HepG2 (cell line): Measurements from ENCODE around the gene BBOF1. TPM values are rescaled to one million over a fixed set of nuclear protein-coding genes. Genes with fewer than 3 reads are reported as not detected.

Experiments
- ATAC-seq: fragments of 200-7000 bp; cut with Tn5 transposase; 3 replicates; pipeline ENCODE4 v1.9.1; 2020; ENCODE audit warnings: mild to moderate bottlenecking, moderate library complexity
- BruUV-seq: library from RNA; stranded (reverse); fragments of 400-500 nt; replicated peaks from 2 replicates; lab custom pipeline; 2021; lab: Mats Ljungman, UMichigan
- CTCF ChIA-PET: fragments of 300-600 bp; formaldehyde crosslinking; extraction: SDS; loops from one replicate; lab custom pipeline; 2021; ENCODE audit warnings: low total read pairs, inconsistent platforms, low intra/inter-chr PET ratio; lab: Yijun Ruan, JAX
- POLR2A ChIA-PET: fragments of 350-600 bp; sonication (Branson Sonifier 250); formaldehyde crosslinking; loops from one replicate; lab custom pipeline; 2020; ENCODE audit warnings: antibody characterized with exemption, inconsistent platforms; lab: Yijun Ruan, JAX
- DNase-seq: peaks from one replicate; pipeline ENCODE4 v3.0.0-alpha.2; 2015; ENCODE audit warnings: low spot score
- FAIRE-seq: peaks from 3 replicates; lab custom pipeline; 2011; peaks lifted over from hg19 to GRCh38; lab: Jason Lieb, UNC
- H2AFZ ChIP-seq: one replicate; pipeline ENCODE4 v1.6.1; 2011; ENCODE audit warnings: low read length, inconsistent platforms
- H3K27ac ChIP-seq: fragments of 300-600 bp; 3 replicates; pipeline ENCODE4 v1.8.0; 2011; ENCODE audit warnings: mixed run types, mild to moderate bottlenecking, mixed read lengths, low read length, inconsistent platforms; ENCODE audit not compliant: insufficient read depth; ENCODE audit errors: extremely low read length
- H3K27me3 ChIP-seq, 2 experiments: fragments of 200-600 bp in 1 of 2; 2 replicates in 1 of 2; 3 replicates in 1 of 2; pipeline versions ENCODE4 v1.6.0 to v1.8.0; 2011; ENCODE audit warnings: low read length in 2 of 2, mild to moderate bottlenecking in 2 of 2, moderate library complexity in 2 of 2, inconsistent platforms in 1 of 2; ENCODE audit not compliant: insufficient read depth in 2 of 2, control insufficient read depth in 1 of 2
- H3K36me3 ChIP-seq, 2 experiments: fragments of 200-600 bp in 1 of 2; replicated peaks in 1 of 2; 2 replicates in 1 of 2; 3 replicates in 1 of 2; pipeline versions ENCODE4 v1.5.1 to v1.8.0; 2011; ENCODE audit warnings: low read length in 2 of 2, inconsistent platforms in 1 of 2; ENCODE audit not compliant: insufficient read depth in 2 of 2, control insufficient read depth in 1 of 2
- H3K4me1 ChIP-seq: 2 replicates; pipeline ENCODE4 v1.5.1; 2012; ENCODE audit warnings: low read length, inconsistent platforms; ENCODE audit not compliant: insufficient read depth
- H3K4me2 ChIP-seq: 2 replicates; pipeline ENCODE4 v1.6.0; 2011; ENCODE audit warnings: low read depth, low read length, inconsistent platforms
- H3K4me3 ChIP-seq, 3 experiments: fragments of 200-600 bp in 1 of 3; sonication (generic), shearing (Covaris generic) in 1 of 3; replicated peaks in 1 of 3; 2 replicates each; pipeline ENCODE4 v1.5.1; 2011 to 2016; ENCODE audit warnings: low read length in 3 of 3, inconsistent platforms in 2 of 3, low read depth in 2 of 3, mild to moderate bottlenecking in 2 of 3, control low read depth in 1 of 3, mixed read lengths in 1 of 3; ENCODE audit not compliant: insufficient read depth in 1 of 3
- H3K79me2 ChIP-seq: one replicate; pipeline ENCODE4 v1.6.1; 2011; ENCODE audit warnings: low read length, inconsistent platforms; ENCODE audit not compliant: insufficient read depth
- H3K9ac ChIP-seq: 2 replicates; pipeline ENCODE4 v1.6.0; 2011; ENCODE audit warnings: mild to moderate bottlenecking, low read depth, low read length, inconsistent platforms; ENCODE audit not compliant: insufficient read depth
- H3K9me3 ChIP-seq: 2 replicates; pipeline ENCODE4 v1.5.1; 2012; ENCODE audit warnings: mild to moderate bottlenecking, low read length
- H4K20me1 ChIP-seq: 2 replicates; pipeline ENCODE4 v1.6.0; 2011; ENCODE audit warnings: inconsistent platforms, mild to moderate bottlenecking, low read length, moderate library complexity; ENCODE audit not compliant: insufficient read depth
- AKAP8 ChIP-seq: sonication (generic); formaldehyde crosslinking; IDR thresholded peaks from 2 replicates; pipeline ENCODE4 v1.5.1; 2020; ENCODE audit warnings: mild to moderate bottlenecking, missing genetic modification reagents
- HIC2 ChIP-seq: sonication (generic); formaldehyde crosslinking; IDR thresholded peaks from 2 replicates; pipeline ENCODE4 v1.9.0; 2022; ENCODE audit warnings: low read depth, missing genetic modification reagents
- HNF4G ChIP-seq, 2 experiments: sonication (generic) in 1 of 2; formaldehyde crosslinking in 1 of 2; IDR thresholded peaks; 2 replicates each; pipeline versions ENCODE4 v1.4.0 to v1.6.1; 2011 to 2020; ENCODE audit warnings: borderline replicate concordance in 2 of 2, low read depth in 2 of 2, mild to moderate bottlenecking in 2 of 2, low read length in 1 of 2, missing genetic modification reagents in 1 of 2, moderate library complexity in 1 of 2
- KAT7 ChIP-seq: IDR thresholded peaks from 2 replicates; pipeline ENCODE4 v1.6.1; 2018; ENCODE audit warnings: borderline replicate concordance, missing compliant biosample characterization
- NCOR1 ChIP-seq: fragments of 200-600 bp; sonication (generic); IDR thresholded peaks from 2 replicates; pipeline ENCODE4 v1.7.0; 2017; ENCODE audit warnings: antibody characterized with exemption, low read length, borderline replicate concordance
- PHF5A ChIP-seq: IDR thresholded peaks from one replicate; pipeline ENCODE4 v1.6.1; 2018; ENCODE audit warnings: low read depth, missing genetic modification reagents; ENCODE audit not compliant: unreplicated experiment
- POGZ ChIP-seq: sonication (generic); formaldehyde crosslinking; IDR thresholded peaks from 2 replicates; pipeline ENCODE4 v1.4.0; 2020; ENCODE audit warnings: mild to moderate bottlenecking, missing genetic modification reagents
- RARG ChIP-seq: sonication (generic); formaldehyde crosslinking; IDR thresholded peaks from 2 replicates; pipeline ENCODE4 v1.4.0; 2020; ENCODE audit warnings: low read depth, mild to moderate bottlenecking, missing genetic modification reagents
- TAF1 ChIP-seq: sonication (generic); formaldehyde crosslinking; IDR thresholded peaks from 2 replicates; pipeline ENCODE4 v1.4.0; 2020; ENCODE audit warnings: missing genetic modification reagents
- ZBTB7B ChIP-seq: sonication (generic); formaldehyde crosslinking; IDR thresholded peaks from 2 replicates; pipeline ENCODE4 v1.4.0; 2020; ENCODE audit warnings: missing genetic modification reagents
- ZFP36L1 ChIP-seq: sonication (generic); formaldehyde crosslinking; IDR thresholded peaks from 2 replicates; pipeline ENCODE4 v1.8.0; 2022; ENCODE audit warnings: mild to moderate bottlenecking, missing genetic modification reagents, moderate library complexity
- ZNF138 ChIP-seq: sonication (generic); formaldehyde crosslinking; IDR thresholded peaks from 2 replicates; pipeline ENCODE4 v1.5.0; 2020; ENCODE audit warnings: mild to moderate bottlenecking, low read depth, missing genetic modification reagents
- ZNF354B ChIP-seq: sonication (generic); formaldehyde crosslinking; IDR thresholded peaks from 2 replicates; pipeline ENCODE4 v1.8.0; 2022; ENCODE audit warnings: mild to moderate bottlenecking, missing genetic modification reagents
- ZNF547 ChIP-seq: sonication (generic); formaldehyde crosslinking; IDR thresholded peaks from 2 replicates; pipeline ENCODE4 v1.5.1; 2020; ENCODE audit warnings: mild to moderate bottlenecking, missing genetic modification reagents
- ZNF616 ChIP-seq: sonication (generic); formaldehyde crosslinking; IDR thresholded peaks from 2 replicates; pipeline ENCODE4 v1.5.0; 2020; ENCODE audit warnings: low read depth, mild to moderate bottlenecking, missing genetic modification reagents
- ZNF746 ChIP-seq: sonication (generic); formaldehyde crosslinking; IDR thresholded peaks from 2 replicates; pipeline ENCODE4 v1.8.0; 2022; ENCODE audit warnings: mild to moderate bottlenecking, missing genetic modification reagents
- ZNF891 ChIP-seq: sonication (generic); formaldehyde crosslinking; IDR thresholded peaks from 2 replicates; pipeline ENCODE4 v1.5.0; 2020; ENCODE audit warnings: mild to moderate bottlenecking, missing genetic modification reagents
- WGBS: methylation state at CpG from one replicate; pipeline ENCODE4 v1.1.6; 2017; ENCODE audit warnings: low lambda C conversion rate; 5-methylcytosine and 5-hydroxymethylcytosine counted together
- in situ Hi-C: cut with HindIII; loops from 2 replicates; pipeline ENCODE4 v1.10.0; 2017; ENCODE audit warnings: low pct_unique_long_range_greater_than_20kb; ENCODE audit not compliant: extremely low pct_ligation_motif_present
- intact Hi-C: fragments of 100-400 bp; cut with micrococcal nuclease; formaldehyde crosslinking; loops from one replicate; pipeline ENCODE4 v1.10.0; 2022; ENCODE audit not compliant: unreplicated experiment
- polyA plus RNA-seq, 8 experiments: library from polyadenylated mRNA; depleted of rRNA in 3 of 8; stranded (reverse) in 7 of 8; unstranded in 1 of 8; fragments of >200 nt; fragmentation: Illumina TruSeq in 4 of 8; extraction: Trizol in 4 of 8; gene quantifications; 2 replicates each; pipeline versions ENCODE4 v1.2.1 to v1.2.3, GENCODE V29; 2011 to 2016; ENCODE audit warnings: low read depth in 4 of 8, missing spikeins in 1 of 8, mixed read lengths in 1 of 8; ENCODE audit not compliant: insufficient read depth in 1 of 8
- total RNA-seq, 5 experiments: library from RNA; depleted of rRNA; stranded (reverse); fragments of >200 nt; fragmentation: Illumina TruSeq; extraction: Trizol; gene quantifications; 2 replicates each; pipeline ENCODE4 v1.2.3, GENCODE V29; 2016; ENCODE audit warnings: low read depth in 1 of 5

Gene BBOF1
- total and polyA plus RNA-seq, 2 of the 13 experiments (the other 11 are each of a cell fraction or from before 2014, with no cell fraction given), result 1.6 to 2.3 TPM

DNA sequence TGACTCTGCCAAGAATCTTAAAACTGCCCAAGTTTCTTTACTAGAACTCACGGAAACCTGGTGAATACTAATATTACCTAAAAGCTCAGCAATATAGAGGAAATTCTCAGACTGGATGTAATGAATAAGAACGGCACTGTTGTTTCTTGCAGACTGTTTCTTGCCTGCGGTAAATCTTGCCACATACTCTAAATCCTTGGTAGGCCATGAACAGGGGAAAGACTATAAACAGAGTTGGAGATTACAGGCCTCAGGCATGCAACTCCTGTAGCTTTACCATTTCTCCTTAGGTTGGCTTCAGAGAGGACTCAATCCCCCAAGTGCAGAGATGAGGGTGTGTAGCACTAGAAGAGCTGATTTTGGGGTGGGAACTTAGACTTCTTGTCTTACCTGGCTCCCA lies 64.0 kb downstream of the BBOF1 start:
- H3K9me3 ChIP-seq, result no peaks in the 10 kb centered on the region
- peaks cover 46% of the 10 kb centered on the region for H3K4me1 ChIP-seq
- H3K9ac ChIP-seq, result peak overlapping the region; percentile 93
- ChIA-PET POLR2A (interaction anchor here (1.0 to 2.1 kb wide), 3 partner anchors 87 to 231 kb away, joined by 3 to 11 read pairs (median 4); partner anchors contain the start of gene PTGR2), CTCF (no interaction called here)
- no TSS peak for BruUV-seq
- FAIRE-seq, result no peak
- no peaks in the 10 kb centered on the region for H3K36me3 ChIP-seq
- H3K4me3 ChIP-seq, result peak overlapping the region; percentile 91 to 98 (median 95)
- peaks cover 33% of the 10 kb centered on the region for H3K79me2 ChIP-seq
- intact Hi-C loops, result no loop called here
- no peaks in the 10 kb centered on the region for H4K20me1 ChIP-seq
- ATAC-seq, result no peak
- WGBS, result 51% methylated on average over 3 of the region's 3 CpGs
- DNase-seq, result no peak
- H3K27ac ChIP-seq, result peak overlapping the region; percentile 95
- in situ Hi-C loops, result no loop called here
- peak overlapping the region; percentile 79 for H3K4me2 ChIP-seq
- no peaks in the 10 kb centered on the region; a peak in 1 of 5 replicates for H3K27me3 ChIP-seq
- H2AFZ ChIP-seq, result no peak overlapping the region
- TF ChIP-seq ZFP36L1 (CRISPR knock-in tag), result no peak
- TF ChIP-seq KAT7 (CRISPR knock-in tag), result 0 out of 2 replicates have a peak, but pooled peaks have one; percentile 12

GRCh38 chr14:74083784-74084276 lies 64.7 kb downstream of the BBOF1 start:
- WGBS, result under 1% methylated on average over 13 of the region's 15 CpGs
- TF ChIP-seq POGZ (CRISPR knock-in tag), result peak; percentile 24; the same call in 1 of the 2 replicates
- peak; percentile 59; the same call in 1 of the 2 replicates for TF ChIP-seq ZNF746
- TF ChIP-seq PHF5A, result no peak
- no peak for TF ChIP-seq AKAP8 (CRISPR knock-in tag)
- TF ChIP-seq HNF4G (IDR thresholded peaks at IDR 0.05; ENCODE audit: borderline replicate concordance, low read depth, low read length), result peak; percentile 71
- peak; percentile 15; the same call in 1 of the 2 replicates for TF ChIP-seq HNF4G (CRISPR knock-in tag; IDR thresholded peaks at IDR 0.05; ENCODE audit: borderline replicate concordance, low read depth)
- peak; percentile 75; the same call in 1 of the 2 replicates for TF ChIP-seq ZNF891 (CRISPR knock-in tag)
- 0 out of 2 replicates have a peak, but pooled peaks have one; percentile 38 for TF ChIP-seq RARG
- no peak for TF ChIP-seq ZNF138 (CRISPR knock-in tag)
- TF ChIP-seq ZBTB7B, result no peak
- peak; percentile 62; the same call in 1 of the 2 replicates for TF ChIP-seq ZNF547 (CRISPR knock-in tag)
- TF ChIP-seq HIC2 (CRISPR knock-in tag), result no peak; the same call in 1 of the 2 replicates
- 0 out of 2 replicates have a peak, but pooled peaks have one; percentile 1 for TF ChIP-seq ZNF616
- 0 out of 2 replicates have a peak, but pooled peaks have one; percentile 47 for TF ChIP-seq NCOR1
- no peak for TF ChIP-seq TAF1
- 0 out of 2 replicates have a peak, but pooled peaks have one; percentile 46 for TF ChIP-seq ZNF354B (CRISPR knock-in tag)

More at GRCh38 chr14:74083784-74084276, 64.7 kb downstream of the BBOF1 start:
- Histone ChIP-seq H3K27me3 (no peaks in the 10 kb centered on the region; a peak in 1 of 5 replicates), H2AFZ (no peak overlapping the region), H3K36me3 (no peaks in the 10 kb centered on the region), H3K9me3 (no peaks in the 10 kb centered on the region), H4K20me1 (no peaks in the 10 kb centered on the region), H3K4me2 (peak overlapping the region; percentile 79), H3K27ac (peak overlapping the region; percentile 95), H3K79me2 (peaks cover 38% of the 10 kb centered on the region), H3K4me1 (peaks cover 46% of the 10 kb centered on the region), H3K9ac (peak overlapping the region; percentile 93), H3K4me3 (peak overlapping the region; percentile 91 to 98 (median 95))
- CTCF ChIA-PET, result no interaction called here
- POLR2A ChIA-PET, result interaction anchor here (0.9 to 2.1 kb wide), 7 partner anchors 81 to 232 kb away, joined by 3 to 11 read pairs (median 3); partner anchors contain the start of genes COQ6, FAM161B, PTGR2 and ZNF410
- intact Hi-C loops, result no loop called here
- peak; percentile 32 for DNase-seq
- no TSS peak for BruUV-seq
- in situ Hi-C loops, result no loop called here
- ATAC-seq, result no peak; the same call in 2 of the 3 replicates
- FAIRE-seq, result no peak
